HepG2 (cell line): Measurements from ENCODE around the gene ADGRG1.

Source experiments
- AFF4 ChIP-seq: sonication (generic); formaldehyde crosslinking; IDR thresholded peaks from 2 replicates; pipeline ENCODE4 v1.4.0; 2020; ENCODE audit warnings: missing genetic modification reagents
- CEBPG ChIP-seq: IDR thresholded peaks from 2 replicates; pipeline ENCODE4 v1.6.1; 2016
- CHD2 ChIP-seq: IDR thresholded peaks from 2 replicates; pipeline ENCODE4 v1.6.1; 2011; ENCODE audit warnings: low read depth, low read length, improper control_type of control experiment
- CTCF ChIP-seq: sonication (generic); formaldehyde crosslinking; IDR thresholded peaks from 2 replicates; pipeline ENCODE4 v1.5.0; 2020; ENCODE audit warnings: mild to moderate bottlenecking, missing genetic modification reagents, moderate library complexity
- HDAC1 ChIP-seq: sonication (generic); formaldehyde crosslinking; IDR thresholded peaks from 2 replicates; pipeline ENCODE4 v1.5.1; 2020; ENCODE audit warnings: mild to moderate bottlenecking, missing genetic modification reagents
- HOXA7 ChIP-seq: sonication (generic); formaldehyde crosslinking; IDR thresholded peaks from 2 replicates; pipeline ENCODE4 v1.8.1; 2022; ENCODE audit warnings: mild to moderate bottlenecking, missing genetic modification reagents, moderate library complexity
- RAD21 ChIP-seq: fragments of 450-650 bp; formaldehyde crosslinking; IDR thresholded peaks from 2 replicates; pipeline ENCODE4 v1.5.0; 2020; ENCODE audit warnings: mild to moderate bottlenecking
- RELA ChIP-seq: sonication (generic); formaldehyde crosslinking; IDR thresholded peaks from 2 replicates; pipeline ENCODE4 v1.4.0; 2020; ENCODE audit warnings: missing genetic modification reagents
- RFX5 ChIP-seq: IDR thresholded peaks from 2 replicates; pipeline ENCODE4 v1.6.1; 2011; ENCODE audit warnings: low read depth, low read length, improper control_type of control experiment
- SIN3A ChIP-seq: IDR thresholded peaks from 2 replicates; pipeline ENCODE4 v1.6.1; 2011; ENCODE audit warnings: low read depth, mild to moderate bottlenecking, control low read depth, low read length, borderline replicate concordance
- ZBED4 ChIP-seq: sonication (generic); formaldehyde crosslinking; IDR thresholded peaks from 2 replicates; pipeline ENCODE4 v1.4.0; 2020; ENCODE audit warnings: missing genetic modification reagents, borderline replicate concordance
- ZBTB43 ChIP-seq: sonication (generic); formaldehyde crosslinking; conservative IDR thresholded peaks from 2 replicates; pipeline ENCODE4 v1.4.0; 2020; ENCODE audit warnings: missing genetic modification reagents
- ZMYM2 ChIP-seq: sonication (generic); formaldehyde crosslinking; IDR thresholded peaks from 2 replicates; pipeline ENCODE4 v1.8.0; 2022; ENCODE audit warnings: mild to moderate bottlenecking, missing genetic modification reagents
- ZNF510 ChIP-seq: sonication (generic); formaldehyde crosslinking; IDR thresholded peaks from 2 replicates; pipeline ENCODE4 v1.4.0; 2020; ENCODE audit warnings: low read depth, mild to moderate bottlenecking, missing genetic modification reagents

GRCh38 chr16:57588831-57589230, 39.6 kb upstream of the ADGRG1 start:
- TF ChIP-seq CHD2: no peak
- no peak for TF ChIP-seq ZBTB43 (CRISPR knock-in tag)
- no peak for TF ChIP-seq CTCF
- TF ChIP-seq RAD21 (CRISPR knock-in tag): no peak
- no peak for TF ChIP-seq ZMYM2 (CRISPR knock-in tag)
- TF ChIP-seq SIN3A: no peak
- no peak for TF ChIP-seq ZBED4 (CRISPR knock-in tag)
- TF ChIP-seq RELA (CRISPR knock-in tag): no peak
- no peak for TF ChIP-seq HDAC1 (CRISPR knock-in tag)
- TF ChIP-seq HOXA7 (CRISPR knock-in tag): no peak
- TF ChIP-seq AFF4 (CRISPR knock-in tag): no peak
- TF ChIP-seq CEBPG (CRISPR knock-in tag): no peak
- no peak for TF ChIP-seq RFX5
- no peak for TF ChIP-seq ZNF510 (CRISPR knock-in tag)
